Measurements from ENCODE around the gene TMCO4.
"Not testable (repeated sequence)": the region's sequence is repeated elsewhere in the genome, so short reads cannot be mapped to it uniquely, and the experiment has no call there.

Gene TMCO4

DNA sequence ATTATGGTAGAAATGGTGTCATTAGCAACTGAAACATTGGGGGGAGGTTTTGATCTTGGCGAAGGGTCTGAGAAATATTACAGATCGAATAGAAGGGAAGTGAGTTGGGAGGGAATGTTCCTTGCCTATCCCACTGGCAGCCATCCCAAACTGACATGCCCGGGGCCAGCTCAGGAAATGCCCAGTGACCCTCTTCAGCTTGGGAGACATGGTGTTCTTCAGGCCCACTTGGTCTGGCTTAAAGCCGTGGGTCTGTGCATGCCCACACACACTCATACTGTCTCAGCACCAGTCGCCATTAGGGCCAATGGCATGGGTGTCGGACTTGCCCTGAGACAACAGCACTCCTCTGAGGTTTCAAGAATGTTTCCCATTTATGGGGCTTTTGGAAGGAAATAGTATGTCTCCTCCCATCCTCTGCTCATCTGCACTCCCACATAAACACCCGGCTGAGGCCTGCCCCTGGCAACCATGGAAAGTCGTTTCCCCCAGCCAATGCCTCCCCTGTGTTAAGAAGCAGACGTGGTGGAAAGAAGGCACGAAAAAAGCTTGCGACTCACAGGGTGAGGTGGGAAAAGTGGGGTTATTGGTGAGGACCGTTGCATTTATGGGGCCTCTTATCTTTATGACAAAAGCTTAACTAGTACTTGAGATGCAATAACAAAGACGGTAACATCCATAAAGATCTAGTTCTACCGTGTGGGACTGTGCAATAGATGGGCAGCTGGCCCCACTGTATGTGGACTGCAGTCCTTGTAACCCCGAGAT, 13.3 kb upstream of the TMCO4 start:
- no peak for DNase-seq

GRCh38 chr1:19811206-19811851, 11.6 kb upstream of the TMCO4 start:
- DNase-seq = peak; percentile 55

- no peak for DNase-seq
Observed at GRCh38 chr1:19809044-19809750, 9.5 kb upstream of the TMCO4 start.

- DNase-seq = no peak
Observed at GRCh38 chr1:19808351-19808750, 8.6 kb upstream of the TMCO4 start.

DNA sequence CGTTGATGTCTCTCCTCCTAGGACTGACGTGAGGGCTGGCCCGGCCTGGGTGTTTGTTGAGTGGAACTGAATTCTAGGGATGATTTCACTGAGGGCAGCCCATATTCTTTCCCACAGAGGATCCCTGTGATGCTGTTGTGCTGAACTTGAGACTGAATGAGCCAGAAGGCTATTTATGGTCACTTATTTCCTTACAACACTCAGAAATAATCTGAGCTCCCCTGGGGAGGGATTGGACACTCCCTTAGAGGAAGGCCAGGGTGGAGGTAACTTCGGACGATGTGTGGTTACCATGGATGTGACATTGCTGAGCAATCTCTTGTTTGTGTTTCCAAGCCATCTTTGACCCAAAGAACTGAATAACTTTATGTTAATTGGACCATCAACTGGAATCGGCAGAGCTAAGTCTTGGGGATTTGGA, 5.1 kb upstream of the TMCO4 start:
- DNase-seq = no peak

DNA sequence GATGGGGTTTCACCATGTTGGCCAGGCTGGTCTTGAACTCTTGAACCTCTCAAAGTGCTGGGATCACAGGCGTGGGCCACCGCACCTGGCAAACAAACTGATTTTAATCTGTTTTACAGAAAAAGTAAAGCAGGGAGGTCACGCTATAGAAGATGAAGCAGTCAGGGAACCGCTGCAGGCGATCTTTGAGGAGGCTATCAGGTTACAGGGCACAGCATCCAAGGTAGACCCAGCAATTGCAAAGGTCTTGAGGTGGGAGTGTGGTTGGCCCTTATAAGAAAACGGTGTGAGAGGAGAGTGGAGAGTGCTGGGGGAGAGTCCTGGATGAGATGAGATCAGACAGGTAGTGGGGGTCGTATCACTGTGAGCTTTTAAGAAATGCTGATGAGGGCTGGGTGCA, 2.6 kb upstream of the TMCO4 start:
- no peak for DNase-seq

GRCh38 chr1:19800076-19800804, 524 bp upstream of the TMCO4 start:
- peak; percentile 48 for DNase-seq

DNA sequence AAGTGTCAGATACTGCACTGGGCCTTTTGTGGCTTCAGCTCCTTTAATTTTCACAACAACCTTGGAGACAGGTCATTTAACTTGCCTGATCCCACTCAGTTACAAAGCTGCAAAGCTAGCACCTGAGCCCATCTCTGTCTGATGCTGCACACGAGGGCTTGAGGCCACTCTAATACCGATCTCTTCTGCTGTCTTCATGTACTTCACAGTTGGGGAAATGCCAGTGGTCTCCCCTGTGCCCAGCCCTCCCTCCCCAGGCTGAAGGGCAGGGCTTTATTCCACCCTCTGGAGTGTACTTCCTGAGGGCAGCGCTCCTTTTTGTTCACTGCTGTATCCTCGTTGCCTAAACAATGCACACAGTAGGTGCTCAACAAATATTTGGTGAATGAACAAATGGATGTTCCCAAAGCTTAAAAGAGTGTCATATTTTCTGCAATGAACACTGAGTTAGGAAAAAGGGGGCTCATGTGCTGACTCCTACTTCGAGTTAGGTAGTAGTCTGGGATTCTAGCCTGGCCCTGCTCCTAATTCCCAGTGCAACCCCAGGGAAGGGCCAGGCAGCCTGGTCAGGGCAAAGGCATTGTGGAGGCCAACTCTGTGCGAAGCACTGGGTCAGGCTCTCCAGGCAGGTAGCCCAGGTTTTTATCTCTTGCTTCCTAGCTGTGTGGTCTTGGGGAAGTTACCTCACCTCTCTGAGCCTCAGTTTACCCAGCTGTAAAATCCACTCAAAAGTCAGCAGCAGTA, 1.1 kb downstream of the TMCO4 start:
- DNase-seq = no peak

DNA sequence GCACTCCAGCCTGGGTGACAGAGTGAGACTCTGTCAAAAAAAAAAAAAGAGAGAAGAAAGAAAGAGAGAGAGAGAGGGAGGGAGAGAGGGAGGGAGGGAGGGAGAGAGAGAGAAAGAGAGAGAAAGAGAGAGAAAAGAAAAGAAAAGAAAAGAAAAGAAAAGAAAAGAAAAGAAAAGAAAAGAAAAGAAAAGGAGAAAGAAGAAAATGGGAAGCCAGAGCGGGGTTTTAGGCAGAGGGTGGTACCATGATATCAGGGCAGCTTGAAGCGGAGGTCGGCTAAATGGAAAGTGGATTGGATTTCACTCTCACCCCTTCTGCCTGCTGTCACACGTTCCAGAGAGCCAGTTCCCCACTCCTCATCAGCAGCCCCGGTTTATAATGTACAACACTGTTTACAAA, 1.9 kb downstream of the TMCO4 start:
- DNase-seq = no peak

DNA sequence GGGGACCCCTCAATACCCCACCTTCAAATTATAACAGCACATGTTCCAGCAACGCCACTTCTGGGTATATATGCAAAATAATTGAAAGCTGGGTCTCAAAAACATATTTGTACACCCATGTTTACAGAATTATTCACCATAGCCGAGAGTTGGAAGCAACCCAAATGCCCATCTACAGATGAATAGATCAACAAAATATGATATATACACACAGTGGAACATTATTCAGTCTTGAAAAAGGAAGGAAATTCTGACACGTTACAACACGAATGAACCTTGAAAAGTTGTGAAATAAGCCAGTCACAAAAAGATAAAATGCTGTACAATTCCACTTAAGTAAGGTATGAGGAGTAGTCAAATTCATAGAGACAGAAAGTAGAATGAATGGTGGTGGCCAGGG, 5.1 kb downstream of the TMCO4 start:
- no peak for DNase-seq

- no peak for DNase-seq
Observed at GRCh38 chr1:19793360-19794046, 6.2 kb downstream of the TMCO4 start.

- DNase-seq = no peak
Observed at GRCh38 chr1:19792237-19793002, 7.3 kb downstream of the TMCO4 start.

DNA sequence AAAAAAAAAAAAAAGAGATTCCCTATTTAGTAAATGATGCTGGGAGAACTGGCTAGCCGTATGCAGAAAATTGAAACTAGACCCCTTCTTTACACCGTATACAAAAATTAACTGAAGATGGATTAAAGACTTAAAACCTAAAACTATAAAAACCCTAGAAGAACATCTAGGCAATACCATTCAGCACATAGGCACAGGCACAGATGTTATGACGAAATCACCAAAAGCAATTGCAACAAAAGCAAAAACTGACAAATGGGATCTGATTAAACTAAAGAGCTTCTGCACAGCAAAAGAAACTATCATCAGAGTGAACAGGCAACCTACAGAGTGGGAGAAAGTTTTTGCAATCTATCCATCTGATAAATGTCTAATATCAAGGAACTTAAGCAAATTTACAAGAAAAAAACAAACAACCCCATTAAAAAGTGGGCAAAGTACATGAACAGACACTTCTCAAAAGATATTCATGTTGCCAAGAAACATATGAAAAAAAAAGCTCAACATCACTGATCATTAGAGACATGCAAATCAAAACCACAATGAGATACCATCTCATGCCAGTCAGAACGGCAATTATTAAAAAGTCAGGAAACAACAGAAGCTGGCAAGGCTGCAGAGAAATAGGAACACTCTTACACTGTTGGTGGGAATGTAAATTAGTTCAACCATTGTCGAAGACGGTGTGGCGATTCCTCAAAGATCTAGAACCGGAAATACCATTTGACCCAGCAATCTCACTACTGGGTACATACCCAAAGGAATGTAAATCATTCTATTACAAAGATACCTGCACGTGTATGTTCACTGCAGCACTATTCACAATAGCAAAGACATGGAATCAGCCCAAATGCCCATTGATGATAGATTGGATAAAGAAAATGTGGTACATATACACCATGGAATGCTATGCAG, 9.4 kb downstream of the TMCO4 start:
- DNase-seq = not testable (repeated sequence)

DNA sequence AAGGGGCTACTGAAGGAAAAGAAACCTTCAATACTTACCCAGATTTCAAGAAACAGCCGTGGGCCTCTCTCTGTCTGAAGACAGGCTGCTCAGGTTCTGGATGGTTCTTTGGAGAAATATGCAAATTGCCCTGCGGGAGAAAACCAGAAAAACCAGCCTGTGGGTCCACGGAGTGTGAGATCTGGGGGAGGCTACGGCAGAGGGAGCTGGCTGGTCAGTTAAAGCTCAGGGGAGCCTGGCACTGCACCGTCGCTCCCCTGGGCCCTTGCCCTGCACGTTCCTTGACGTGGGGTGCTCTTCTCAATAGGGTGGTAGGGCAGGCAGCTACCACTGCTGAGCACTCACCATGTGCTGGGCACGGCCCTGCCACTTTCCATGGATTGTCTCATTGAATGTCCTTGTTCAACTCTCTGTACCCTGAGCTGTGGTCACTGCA, 12.7 kb downstream of the TMCO4 start:
- no peak for DNase-seq

GRCh38 chr1:19785660-19786059, 14.1 kb downstream of the TMCO4 start:
- no peak for DNase-seq

GRCh38 chr1:19780267-19780877, 19.3 kb downstream of the TMCO4 start:
- no peak for DNase-seq

DNA sequence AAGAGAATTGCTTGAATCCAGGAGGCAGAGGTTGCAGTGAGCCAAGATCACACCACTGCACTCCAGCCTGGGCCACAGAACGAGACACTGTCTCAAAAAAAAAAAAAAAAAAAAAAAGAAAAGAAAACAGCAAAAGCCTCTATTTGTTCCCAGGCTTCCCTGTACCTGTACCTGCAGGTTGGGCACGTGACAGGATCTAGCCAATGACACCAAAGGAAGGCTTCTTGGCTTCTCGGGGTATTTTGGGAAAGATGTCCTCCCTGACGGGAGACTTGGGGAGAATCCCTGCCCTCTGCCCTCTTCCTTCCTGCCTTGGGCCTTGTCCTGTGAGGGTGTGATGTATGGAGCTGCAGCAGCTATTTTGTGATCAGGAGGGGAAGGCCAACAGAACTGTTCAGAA, 22.8 kb downstream of the TMCO4 start:
- no peak for DNase-seq

- DNase-seq = no peak
Observed at GRCh38 chr1:19776287-19776686, 23.4 kb downstream of the TMCO4 start.

DNA sequence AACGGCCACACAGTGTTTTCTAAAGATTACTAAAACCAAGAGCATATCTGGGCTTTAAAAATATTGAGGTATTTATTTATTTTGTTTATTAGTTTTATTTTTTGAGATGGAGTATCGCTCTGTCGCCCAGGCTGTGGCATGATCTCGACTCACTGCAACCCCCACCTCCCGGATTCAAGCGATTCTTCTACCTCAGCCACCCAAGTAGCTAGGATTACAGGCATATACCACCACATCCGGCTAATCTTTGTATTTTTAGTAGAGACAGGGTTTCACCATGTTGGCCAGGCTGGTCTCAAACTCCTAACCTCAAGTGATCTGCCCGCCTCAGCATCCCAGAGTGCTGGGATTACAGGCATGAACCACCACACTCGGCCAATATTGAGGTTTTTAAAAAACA, 23.9 kb downstream of the TMCO4 start:
- no peak for DNase-seq

DNA sequence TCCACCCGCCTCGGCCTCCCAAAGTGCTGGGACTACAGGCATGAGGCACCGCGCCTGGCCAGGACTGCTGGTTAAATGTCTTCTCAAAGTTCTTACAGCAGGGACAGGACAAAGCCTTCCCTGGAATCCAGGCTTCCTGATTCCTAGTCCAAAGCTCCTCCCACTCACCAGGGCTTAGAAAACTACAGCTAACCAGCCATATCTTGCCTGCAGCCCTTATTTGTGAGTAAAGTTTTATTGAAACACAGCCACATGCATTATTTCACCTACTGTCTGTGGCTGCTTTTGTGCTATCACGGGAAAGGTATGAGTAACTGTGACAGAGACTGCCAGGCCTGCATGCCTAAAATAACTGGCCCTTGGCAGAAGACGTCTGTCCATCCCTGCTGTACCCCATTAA, 24.4 kb downstream of the TMCO4 start:
- no peak for DNase-seq
